AG09309 (cell line): ENCODE measurements around the gene EPS8L3.
"Not testable (repeated sequence)": the region's sequence is repeated elsewhere in the genome, so short reads cannot be mapped to it uniquely, and the experiment has no call there.

Experiments used
- DNase-seq: peaks from one replicate; pipeline ENCODE4 v3.0.0-alpha.2; 2010; ENCODE audit warnings: low read depth
- H3K4me3 ChIP-seq: 2 replicates; pipeline ENCODE4 v1.5.1; 2011; ENCODE audit warnings: mild to moderate bottlenecking, low read depth, low read length, moderate library complexity; ENCODE audit not compliant: control insufficient read depth
- CTCF ChIP-seq: IDR thresholded peaks from 2 replicates; pipeline ENCODE4 v1.5.1; 2011; ENCODE audit warnings: mild to moderate bottlenecking, low read depth, low read length, inconsistent platforms; ENCODE audit not compliant: insufficient read depth, control insufficient read depth; ENCODE audit errors: missing control alignments

EPS8L3 gene

GRCh38 chr1:109714661-109715372 is 48.9 kb downstream of the EPS8L3 start:
- TF ChIP-seq CTCF, result no peak
- no peak for DNase-seq
- H3K4me3 ChIP-seq, result no peak overlapping the region

DNA sequence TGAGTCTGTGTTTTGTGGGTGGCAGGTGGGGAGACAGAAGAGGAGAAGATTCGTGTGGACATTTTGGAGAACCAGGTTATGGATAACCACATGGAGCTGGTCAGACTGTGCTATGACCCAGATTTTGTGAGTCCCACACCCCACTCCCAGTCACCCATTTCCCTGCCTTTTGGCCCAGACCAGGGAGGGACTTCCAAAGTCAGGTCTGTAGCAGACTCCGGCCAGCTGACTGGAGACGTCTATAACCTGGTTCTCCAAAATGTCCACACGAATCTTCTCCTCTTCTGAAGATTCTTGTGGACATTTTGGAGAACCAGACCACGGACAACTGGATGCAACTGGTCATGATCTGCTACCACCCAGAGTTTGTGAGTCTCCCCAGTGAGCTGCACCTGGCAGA is 50.1 kb downstream of the EPS8L3 start:
- no peak for DNase-seq
- no peak overlapping the region for H3K4me3 ChIP-seq
- no peak for TF ChIP-seq CTCF

DNA sequence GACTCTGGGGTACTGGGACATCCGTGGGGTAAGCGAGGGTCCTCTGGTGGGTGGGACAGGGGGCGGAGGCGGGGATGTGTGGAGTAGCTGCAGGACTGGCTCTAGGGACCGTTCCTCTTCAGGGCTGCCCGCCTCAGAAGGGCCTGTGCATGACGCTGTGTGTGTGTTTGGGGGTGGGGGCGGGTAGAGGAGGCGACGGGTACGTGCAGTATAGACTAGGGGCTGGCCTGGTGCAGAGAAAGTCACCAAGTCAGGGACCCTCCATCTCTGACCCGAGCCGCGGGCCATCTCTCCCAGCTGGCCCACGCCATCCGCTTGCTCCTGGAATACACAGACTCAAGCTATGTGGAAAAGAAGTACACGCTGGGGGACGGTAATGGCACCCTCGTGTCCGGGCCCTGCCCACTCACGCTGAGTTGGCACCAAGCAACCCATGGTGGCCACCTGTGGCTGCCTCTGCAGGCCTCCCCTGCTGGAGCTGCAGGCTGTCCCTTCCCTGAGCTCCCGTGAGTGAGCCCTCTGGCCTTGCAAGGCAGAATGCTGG is 51.3 kb downstream of the EPS8L3 start:
- no peak for TF ChIP-seq CTCF
- no peak for DNase-seq
- H3K4me3 ChIP-seq, result peak overlapping the region; percentile 42

DNA sequence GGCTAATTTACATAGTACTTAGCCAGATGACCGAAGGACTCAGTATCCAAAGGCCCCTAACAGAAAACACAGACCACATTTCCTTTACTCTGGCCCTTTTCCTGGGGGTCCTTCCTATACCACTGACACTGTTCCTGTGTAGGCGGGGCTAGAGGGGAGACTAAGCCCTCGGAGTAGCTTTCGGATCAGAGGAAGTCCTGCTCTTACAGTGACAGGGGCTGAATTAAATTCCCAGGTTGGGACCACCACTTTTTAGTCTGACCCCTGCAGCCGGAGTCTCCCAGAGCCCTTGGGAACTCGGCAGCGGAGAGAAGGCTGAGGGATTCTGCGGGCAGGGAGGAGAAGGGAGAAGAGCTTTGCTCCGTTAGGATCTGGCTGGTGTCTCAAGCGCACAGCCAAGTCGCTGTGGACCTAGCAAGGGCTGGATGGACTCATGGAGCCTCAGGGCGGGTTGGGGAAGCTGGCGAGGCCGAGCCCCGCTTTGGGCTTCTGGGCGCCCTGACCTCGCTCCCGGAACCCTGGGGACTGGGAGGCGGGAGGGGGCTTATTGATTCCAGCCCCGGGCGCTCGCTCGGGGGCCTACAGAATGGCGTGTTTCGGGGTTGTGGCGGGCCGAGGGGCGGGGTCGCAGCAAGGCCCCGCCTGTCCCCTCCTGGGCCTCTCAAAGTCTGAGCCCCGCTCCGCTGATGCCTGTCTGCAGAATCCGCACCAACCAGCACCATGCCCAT is 52.0 kb downstream of the EPS8L3 start, which contains the start of gene GSTM5:
GSTM5 (plus strand) TSS at position 659 of the 728 bp plus-strand sequence; CDS start at position 721, 62 bp downstream.
- peak within 1 kb of the TSS; percentile 42 for H3K4me3 ChIP-seq
- DNase-seq, result not testable (repeated sequence)

GRCh38 chr1:109709822-109710221 is 53.9 kb downstream of the EPS8L3 start:
- not testable (repeated sequence) for H3K4me3 ChIP-seq, DNase-seq

- DNase-seq, H3K4me3 ChIP-seq: not testable (repeated sequence)
These were observed 54.8 kb downstream of the EPS8L3 start for GRCh38 chr1:109708949-109709348.

DNA sequence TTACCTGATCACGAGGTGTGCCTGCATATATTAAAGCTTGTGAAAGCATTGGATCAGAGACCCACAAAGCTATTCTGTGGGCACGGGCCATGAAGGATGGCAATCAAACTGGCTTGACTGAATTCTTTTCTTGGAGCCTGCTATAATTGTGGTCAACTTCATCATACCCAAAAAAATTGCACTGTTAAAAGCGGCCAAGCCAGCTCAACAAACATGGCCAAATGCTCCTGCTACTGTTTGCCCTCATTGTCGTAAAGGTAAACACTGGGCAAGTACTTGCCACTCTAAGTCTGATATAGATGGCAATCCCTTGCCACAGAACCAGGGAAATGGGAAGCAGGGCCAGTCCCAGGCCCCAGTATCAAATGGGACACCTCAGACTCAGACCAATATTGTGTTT is 58.3 kb downstream of the EPS8L3 start:
- H3K4me3 ChIP-seq, result no peak overlapping the region
- no peak for DNase-seq
- TF ChIP-seq CTCF, result no peak

DNA sequence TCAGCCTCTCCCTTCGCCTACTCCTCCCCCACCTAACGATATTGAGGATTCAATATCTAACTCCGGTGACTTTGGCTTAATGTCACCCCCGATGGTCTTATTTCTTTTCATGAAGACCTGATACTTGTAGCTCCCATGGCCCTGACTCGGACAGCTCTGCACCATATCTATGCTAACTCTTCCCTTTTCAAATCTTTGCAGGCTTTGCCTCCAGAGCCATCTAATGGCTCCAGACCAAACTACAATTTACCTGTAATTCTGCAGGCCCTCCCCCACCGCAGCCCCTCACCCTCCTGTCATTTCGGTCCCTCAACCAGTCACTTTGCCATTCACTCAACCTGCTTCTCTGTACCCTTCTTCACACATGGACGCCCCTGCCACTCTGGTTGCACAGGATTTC is 59.5 kb downstream of the EPS8L3 start:
- no peak overlapping the region for H3K4me3 ChIP-seq
- DNase-seq, result no peak
- peak; percentile 14 for TF ChIP-seq CTCF

DNA sequence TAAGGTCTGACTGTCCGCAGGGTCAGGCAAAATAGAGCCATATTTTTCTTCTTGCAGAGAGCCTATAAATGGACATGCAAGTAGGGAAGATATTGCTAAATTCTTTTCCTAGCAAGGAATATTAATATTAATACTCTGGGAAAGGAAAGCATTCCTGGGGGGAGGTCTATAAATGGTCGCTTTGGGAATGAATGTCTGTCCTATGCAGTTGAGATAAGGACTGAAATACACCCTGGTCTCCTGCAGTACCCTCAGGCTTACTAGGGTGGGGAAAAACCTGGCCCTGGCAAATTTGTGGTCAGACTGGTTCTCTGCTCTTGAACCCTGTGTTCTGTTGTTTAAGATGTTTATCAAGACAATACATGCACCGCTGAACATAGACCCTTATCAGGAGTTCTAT is 60.8 kb downstream of the EPS8L3 start:
- H3K4me3 ChIP-seq, DNase-seq: not testable (repeated sequence)
